GM21786 (cell line): ENCODE measurements around the gene RASL12.
A peak's percentile ranks its signal among the peaks of the same experiment; 100 is the strongest.
"Not testable (repeated sequence)": the region's sequence is repeated elsewhere in the genome, so short reads cannot be mapped to it uniquely, and the experiment has no call there.

Experiments used
- ATAC-seq: cut with Tn5 transposase; IDR thresholded peaks from one replicate; pipeline ENCODE4 v1.9.1; 2021; ENCODE audit not compliant: unreplicated experiment

RASL12 gene

DNA sequence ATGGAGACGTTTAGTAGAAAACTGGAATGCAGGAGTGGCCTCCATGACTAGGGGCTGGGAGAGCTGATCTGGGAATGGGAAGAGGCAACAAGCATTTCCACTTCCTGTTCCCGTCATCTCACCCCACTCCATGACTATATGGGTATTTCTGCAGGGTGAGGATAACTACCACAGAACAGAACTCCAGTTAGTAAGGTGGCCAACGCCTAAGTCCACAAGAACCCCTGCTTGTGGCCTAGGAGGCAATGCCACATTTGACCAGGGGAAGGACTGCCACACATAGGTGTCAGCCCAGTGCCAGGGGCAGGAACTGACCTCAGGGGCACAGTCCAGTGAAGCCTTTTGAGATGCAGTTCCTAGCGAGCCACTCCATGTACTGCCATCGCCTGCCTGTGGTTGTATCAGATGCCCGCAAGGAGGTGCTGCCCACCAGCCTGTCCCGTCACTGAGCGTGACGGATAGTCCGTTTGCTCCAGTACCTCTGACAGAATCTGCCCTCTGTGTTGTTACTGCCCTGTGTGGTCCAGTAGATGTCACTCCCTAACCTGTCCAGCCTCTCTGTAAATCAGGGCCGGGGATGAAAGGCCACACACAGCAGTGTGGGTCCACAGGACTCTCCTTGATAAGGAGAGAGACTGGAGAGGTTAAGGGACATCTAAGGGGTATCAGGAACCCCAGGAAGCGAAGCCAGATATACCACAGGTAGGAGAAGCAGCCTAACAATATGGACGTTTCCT is 34.8 kb downstream of the RASL12 start:
- ATAC-seq = peak; percentile 67

DNA sequence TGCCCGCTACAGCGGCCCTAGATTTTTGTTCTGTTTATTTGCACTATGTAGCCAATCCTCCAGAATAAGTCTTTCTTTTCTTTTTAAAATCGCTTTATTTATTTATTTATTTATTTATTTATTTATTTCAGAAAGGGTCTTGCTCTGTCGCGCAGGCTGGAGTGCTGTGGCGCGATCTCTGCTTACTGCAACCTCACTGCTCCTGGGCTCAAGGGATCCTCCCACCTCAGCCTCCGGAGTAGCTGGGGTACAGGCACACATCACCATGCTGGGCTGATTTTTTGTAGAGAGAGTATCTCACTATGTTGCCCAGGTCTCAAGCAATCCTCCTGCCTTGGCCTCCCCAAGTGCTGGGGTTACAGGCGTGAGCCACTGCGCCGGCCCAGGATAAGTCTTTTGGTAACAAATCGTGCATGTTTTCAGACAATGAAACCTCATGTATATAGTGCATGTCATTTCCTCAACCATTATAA is 38.0 kb downstream of the RASL12 start:
- no peak for ATAC-seq

DNA sequence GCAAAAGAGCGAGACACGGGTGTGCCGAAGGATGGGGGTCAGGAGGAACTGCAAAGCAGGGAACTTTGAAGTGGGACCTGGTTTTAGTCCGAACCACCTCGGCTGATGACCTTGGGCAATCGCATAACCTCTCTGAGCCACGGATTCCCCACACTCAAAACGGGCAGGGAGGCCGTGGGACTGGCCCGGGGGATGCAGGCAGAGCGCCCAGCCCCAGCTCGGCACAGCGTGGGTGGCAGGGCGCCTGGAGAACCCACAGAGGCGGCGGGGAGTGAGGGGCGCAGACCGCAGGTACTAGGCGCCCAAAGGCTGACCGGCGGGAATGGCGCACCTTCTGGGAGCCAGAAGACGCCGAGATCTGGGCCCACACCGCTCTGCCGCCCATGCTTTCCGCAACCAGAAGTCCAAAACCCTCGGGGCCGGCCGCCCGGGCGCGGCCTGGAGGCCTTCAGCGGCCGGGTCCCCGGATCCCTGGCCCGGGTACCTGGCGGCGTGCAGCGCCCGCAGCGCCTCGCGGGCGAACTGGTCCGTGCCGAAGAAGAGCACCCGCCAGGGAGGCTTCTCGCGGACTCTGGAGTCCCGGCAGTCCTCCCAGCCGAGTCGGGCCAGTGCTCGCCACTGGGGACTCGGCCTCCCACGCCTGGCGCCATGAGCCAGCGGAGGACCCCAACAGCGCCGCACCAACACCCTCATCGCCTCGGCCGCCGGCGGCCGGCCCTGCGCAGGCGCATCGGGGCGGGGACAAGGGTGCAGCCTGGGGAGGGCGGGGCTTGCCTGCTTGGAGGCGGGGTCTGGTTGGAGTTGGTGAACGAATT is 38.7 kb downstream of the RASL12 start, which contains the start of gene MTFMT:
TSS of gene MTFMT (minus strand) at position 719 of the 815 bp plus-strand sequence. CDS start at position 693, 26 bp downstream.
- no peak for ATAC-seq

DNA sequence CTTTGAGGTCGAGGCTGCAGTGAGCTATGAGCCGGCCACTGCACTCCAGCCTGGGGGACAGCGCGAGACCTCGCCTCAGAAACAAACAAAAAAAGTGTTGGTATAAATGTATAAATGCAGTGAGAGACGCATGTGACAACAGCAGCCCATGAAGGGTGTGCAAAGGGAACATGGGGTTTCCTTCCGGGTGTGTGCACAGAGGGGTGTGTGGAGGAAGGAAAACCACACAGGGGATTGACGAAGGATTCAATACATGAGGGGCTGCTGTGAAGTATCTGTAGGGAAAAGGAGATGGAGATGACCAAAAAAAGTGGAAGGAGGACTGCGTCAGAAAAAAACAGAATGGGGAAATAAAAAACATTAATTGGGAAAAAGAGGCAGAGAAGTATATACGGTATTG is 39.5 kb downstream of the RASL12 start:
- ATAC-seq = no peak

DNA sequence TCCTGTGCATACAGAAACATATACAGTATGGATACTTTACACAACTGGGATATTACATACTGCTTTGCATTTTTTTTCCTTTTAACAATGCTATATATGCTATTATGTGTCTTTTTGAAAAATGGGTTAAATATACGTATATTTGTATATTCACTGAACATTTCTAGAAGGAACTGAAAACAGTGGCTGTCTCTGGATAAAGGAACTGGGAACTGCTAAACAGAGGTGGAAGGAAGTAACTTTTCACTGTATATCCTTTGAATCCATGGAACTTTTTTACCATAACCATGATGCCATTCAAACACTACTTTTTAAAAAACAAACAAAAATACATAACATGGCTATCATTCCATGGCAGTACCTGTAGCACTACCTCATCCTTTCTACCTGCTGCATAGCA is 40.2 kb downstream of the RASL12 start:
- ATAC-seq = no peak

DNA sequence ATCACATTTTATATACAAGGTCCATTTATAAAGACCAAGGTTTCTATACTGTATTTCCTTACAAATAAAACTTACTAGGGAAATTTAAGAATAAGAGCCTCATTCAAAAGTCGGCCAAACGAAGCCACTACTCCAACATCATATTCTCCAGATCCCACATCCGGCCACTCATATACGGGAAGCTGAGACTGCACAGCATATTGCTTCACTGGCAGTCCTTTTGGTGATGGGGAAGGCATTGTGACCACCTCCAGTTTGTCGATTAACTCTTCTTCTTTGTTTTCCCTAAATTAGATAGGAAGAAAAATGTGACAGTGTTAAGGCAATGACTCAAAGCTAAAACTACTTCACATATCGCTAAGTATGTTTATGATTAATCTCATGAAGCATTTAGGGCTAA is 41.0 kb downstream of the RASL12 start:
- no peak for ATAC-seq

DNA sequence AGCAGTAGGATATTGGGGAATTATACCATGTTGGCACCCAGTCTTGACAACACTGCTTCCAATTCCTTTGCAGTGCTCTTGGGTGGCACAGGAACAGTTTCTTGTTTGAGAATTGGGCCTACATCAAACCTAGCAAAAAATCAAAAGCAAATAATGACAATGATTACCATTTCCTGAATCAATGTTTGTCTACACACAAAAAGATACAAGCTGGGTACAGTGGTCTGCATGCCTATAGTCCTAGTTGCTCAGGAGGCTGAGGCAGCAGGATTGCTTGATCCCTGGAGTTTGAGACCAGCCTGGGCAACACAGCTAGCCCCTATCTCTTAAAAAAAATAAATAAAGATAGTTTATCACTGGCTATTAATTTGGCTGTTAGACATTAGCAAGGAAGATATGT is 46.3 kb downstream of the RASL12 start:
- ATAC-seq = no peak

DNA sequence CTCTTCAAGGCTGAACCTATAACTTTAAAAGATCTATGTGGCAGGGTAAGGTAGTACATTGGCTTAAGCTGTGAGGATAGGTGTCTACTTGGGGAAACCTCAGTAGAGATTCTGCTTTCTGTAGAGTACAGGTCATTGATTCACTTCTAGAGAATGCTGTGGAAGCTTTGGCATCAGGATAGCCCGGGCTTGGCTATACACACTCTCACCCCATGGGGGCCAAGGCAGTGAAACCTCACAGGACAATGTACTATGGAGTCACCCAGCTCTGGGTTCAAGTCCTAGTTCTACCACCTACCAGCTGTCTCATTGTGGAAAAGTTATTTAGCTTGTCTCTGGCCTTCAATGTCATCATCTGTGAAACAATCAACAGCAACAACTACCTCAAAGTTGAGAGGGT is 47.4 kb downstream of the RASL12 start:
- ATAC-seq = no peak

DNA sequence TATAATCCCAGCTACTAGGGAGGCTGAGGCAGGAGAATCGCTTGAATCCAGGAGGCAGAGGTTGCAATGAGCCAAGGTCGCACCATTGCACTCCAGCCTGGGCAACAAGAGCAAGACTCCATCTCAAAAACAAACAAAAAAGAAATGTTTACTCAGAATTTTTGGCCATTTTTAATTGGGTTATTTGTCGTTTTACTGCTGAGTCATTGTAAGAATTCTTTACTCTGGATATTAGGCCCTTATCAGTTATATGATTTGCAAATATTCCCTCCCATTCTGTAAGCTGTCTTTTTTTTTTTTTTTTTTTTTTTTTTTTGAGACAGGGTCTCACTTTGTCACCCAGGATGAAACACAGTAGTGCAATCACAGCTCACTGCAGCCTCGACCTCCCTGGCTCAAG is 56.6 kb downstream of the RASL12 start:
- not testable (repeated sequence) for ATAC-seq

DNA sequence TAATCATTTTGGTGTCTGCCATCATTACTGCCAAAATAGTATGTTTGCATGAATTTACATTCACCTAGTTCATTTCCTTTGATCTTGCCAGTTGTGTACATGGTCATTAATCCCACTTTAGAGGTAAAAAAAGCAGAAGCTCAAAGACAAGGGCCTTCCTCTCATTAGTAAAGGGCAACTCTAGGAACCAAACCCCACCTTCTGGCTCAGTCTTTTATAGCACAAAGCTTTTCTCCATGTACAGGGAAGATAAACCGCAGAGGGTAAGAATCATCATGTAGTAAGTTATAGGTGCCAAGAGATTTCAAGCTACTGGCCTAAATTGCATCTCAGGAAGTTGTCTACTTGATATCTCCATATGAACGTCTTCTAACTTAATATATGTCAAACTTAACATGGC is 58.8 kb downstream of the RASL12 start:
- ATAC-seq = no peak

DNA sequence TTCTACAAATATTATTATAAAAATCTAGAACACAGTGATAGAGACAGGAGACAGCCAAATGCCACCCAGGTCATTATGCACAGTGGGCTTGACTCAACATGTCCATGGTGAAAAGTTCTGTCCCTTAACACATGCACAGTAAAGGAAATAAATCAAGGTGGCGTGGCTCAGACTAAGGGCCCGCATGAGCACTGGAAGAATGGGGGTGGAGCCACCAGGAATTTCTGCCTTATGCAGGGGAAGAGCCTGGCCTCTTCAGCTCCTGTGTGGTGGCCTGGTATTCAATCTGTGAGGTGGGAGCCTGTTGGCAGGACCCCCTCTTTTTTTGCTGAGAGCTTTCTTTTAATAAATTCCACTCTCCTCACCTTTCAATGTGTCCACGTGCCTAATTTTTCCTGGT is 60.9 kb downstream of the RASL12 start:
- ATAC-seq = no peak

DNA sequence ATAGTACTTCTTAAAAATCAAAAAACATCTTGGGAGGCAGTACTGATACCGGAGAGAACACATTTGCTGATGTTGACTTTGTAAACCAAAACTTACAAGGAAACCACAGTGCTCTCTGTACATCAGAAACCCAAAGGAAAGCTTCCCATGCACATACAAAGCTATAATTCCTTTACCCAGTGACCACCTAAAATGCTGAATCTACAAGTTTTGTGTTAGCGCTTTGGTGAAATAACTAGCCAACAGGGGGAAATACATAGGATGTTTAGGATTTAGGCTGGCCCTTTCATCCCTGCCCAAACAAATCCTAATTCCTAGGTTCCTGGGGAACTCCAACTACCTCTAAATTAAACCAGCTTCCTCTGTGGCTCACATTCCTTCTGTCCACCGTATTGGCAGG is 62.8 kb downstream of the RASL12 start:
- ATAC-seq = no peak
